GM21447 (cell line): ENCODE results near the gene LRRC8D.
"Not testable (repeated sequence)": the region's sequence is repeated elsewhere in the genome, so short reads cannot be mapped to it uniquely, and the experiment has no call there.

ENCODE experiments used
- ATAC-seq: cut with Tn5 transposase; IDR thresholded peaks from one replicate; pipeline ENCODE4 v1.9.1; 2021; ENCODE audit not compliant: unreplicated experiment

Gene LRRC8D

GRCh38 chr1:89908672-89909436 lies 88.0 kb downstream of the LRRC8D start:
- no peak for ATAC-seq

- ATAC-seq: no peak
Observed at GRCh38 chr1:89910268-89910667, 89.4 kb downstream of the LRRC8D start.

- ATAC-seq: no peak
Observed at GRCh38 chr1:89910780-89911179, 89.9 kb downstream of the LRRC8D start.

GRCh38 chr1:89911191-89911991 lies 90.6 kb downstream of the LRRC8D start:
- no peak for ATAC-seq

GRCh38 chr1:89912073-89912472 lies 91.2 kb downstream of the LRRC8D start:
- ATAC-seq: no peak

- ATAC-seq: no peak
Observed at GRCh38 chr1:89913353-89914095, 92.7 kb downstream of the LRRC8D start.

GRCh38 chr1:89917353-89917752 lies 96.5 kb downstream of the LRRC8D start:
- no peak for ATAC-seq

GRCh38 chr1:89918127-89918793 lies 97.4 kb downstream of the LRRC8D start:
- ATAC-seq: no peak

GRCh38 chr1:89918794-89919155 lies 97.9 kb downstream of the LRRC8D start:
- no peak for ATAC-seq

GRCh38 chr1:89919174-89919573 lies 98.3 kb downstream of the LRRC8D start:
- no peak for ATAC-seq

- no peak for ATAC-seq
Observed at GRCh38 chr1:89922911-89923310, 102.1 kb downstream of the LRRC8D start.

- no peak for ATAC-seq
Observed at GRCh38 chr1:89923517-89923916, 102.7 kb downstream of the LRRC8D start.

GRCh38 chr1:89924075-89924474 lies 103.2 kb downstream of the LRRC8D start:
- not testable (repeated sequence) for ATAC-seq

- ATAC-seq: no peak
Observed at GRCh38 chr1:89927049-89927448, 106.2 kb downstream of the LRRC8D start.

GRCh38 chr1:89927478-89927877 lies 106.6 kb downstream of the LRRC8D start:
- ATAC-seq: no peak

GRCh38 chr1:89928506-89928905 lies 107.7 kb downstream of the LRRC8D start:
- ATAC-seq: no peak

- no peak for ATAC-seq
Observed at GRCh38 chr1:89929467-89930063, 108.7 kb downstream of the LRRC8D start.

GRCh38 chr1:89930579-89930978 lies 109.7 kb downstream of the LRRC8D start:
- ATAC-seq: no peak

- no peak for ATAC-seq
Observed at GRCh38 chr1:89931964-89932363, 111.1 kb downstream of the LRRC8D start.

GRCh38 chr1:89932598-89933364 lies 111.9 kb downstream of the LRRC8D start:
- ATAC-seq: no peak
